Right renal pelvis (tissue), 4 donors: ENCODE results near the gene GALNT17. TPM values are rescaled to one million over a fixed set of nuclear protein-coding genes. Genes with fewer than 3 reads are reported as not detected.

ENCODE experiments used
- DNase-seq, 4 donors: peaks; one replicate each; pipeline ENCODE4 v3.0.0-alpha.2; 2013; ENCODE audit warnings: low read depth in 4 of 4, low spot score in 3 of 4, missing footprints in 1 of 4
- polyA plus RNA-seq, 4 donors: library from polyadenylated mRNA; unstranded; fragments of 120-200 nt; gene quantifications; one replicate each; pipeline ENCODE4 v1.2.1, GENCODE V29; 2013; ENCODE audit not compliant: insufficient read length in 4 of 4

Gene GALNT17
- polyA plus RNA-seq, 4 donors = 3.6 to 6.0 (median 4.4) TPM

- DNase-seq = no peak
Observed at GRCh38 chr7:71377062-71377461, 245.1 kb downstream of the GALNT17 start.

- DNase-seq = no peak
Observed at GRCh38 chr7:71377469-71377868, 245.5 kb downstream of the GALNT17 start.

DNA sequence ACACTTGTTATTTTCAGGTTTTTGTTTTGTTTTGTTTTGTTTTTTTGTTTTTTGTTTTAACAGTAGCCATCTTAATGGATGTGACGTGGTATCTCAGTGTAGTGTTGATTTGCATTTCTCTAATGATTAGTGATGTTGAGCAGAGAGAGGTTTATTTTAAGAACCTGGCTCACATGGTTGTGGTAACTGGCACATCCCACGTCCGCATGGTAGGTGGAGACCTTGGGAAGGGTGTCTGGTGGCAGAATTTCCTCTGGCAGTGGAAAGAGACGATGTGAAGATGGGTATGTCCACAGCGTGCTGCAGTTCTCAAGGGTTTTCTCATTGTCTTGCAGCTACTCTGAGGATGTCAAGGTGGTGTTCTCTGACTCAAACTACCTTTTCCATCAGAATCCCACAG, 252.2 kb downstream of the GALNT17 start:
- no peak for DNase-seq

DNA sequence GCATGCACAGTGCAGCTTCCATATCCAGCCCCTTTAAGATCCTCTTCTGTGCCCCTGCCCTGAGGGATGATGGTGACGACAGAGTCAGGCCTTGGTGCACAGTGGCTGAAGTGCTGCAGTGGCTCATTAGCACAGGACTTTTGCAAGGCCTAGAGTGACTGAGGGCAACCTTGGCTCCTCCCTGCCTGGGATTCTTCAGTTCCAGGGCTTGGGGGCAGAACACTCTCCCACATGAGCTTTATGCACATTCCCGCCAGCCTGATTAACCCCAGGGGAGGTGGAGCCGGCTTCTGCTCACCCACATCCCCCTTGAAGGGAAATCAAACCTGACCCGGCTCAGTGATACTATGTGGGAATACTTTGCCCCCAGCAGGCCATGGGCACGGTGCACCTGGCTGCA, 253.4 kb downstream of the GALNT17 start:
- no peak for DNase-seq

DNA sequence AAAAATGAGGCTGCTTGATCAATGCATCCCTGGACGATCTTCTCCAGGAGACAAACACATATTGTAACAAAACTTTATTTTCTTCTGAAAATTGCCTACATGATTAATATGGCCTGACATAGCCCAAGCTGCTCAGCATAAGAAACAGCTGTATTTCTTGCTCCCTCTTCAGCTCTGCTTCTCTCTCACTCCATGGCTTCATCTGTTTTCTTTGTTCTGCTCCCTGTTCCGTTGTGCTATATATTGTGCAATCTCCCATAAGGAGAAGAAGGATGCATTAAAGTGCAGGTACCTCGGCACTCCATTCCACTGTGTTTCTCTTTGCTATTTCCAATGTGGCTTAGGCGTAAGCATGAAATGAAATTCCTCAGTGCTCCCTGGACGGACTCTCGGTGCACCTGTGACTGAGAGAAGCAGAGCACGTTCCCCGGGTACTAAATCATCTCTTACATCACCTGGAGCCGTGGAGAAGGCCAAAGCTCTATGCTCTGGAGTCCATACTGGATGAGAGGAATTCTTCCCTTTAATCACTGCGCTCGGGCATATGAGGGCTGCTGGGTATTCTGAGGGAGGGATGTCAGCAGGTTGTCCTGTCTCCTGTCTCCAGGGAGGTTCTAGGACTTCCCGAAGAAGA, 254.3 kb downstream of the GALNT17 start:
- no peak for DNase-seq

DNA sequence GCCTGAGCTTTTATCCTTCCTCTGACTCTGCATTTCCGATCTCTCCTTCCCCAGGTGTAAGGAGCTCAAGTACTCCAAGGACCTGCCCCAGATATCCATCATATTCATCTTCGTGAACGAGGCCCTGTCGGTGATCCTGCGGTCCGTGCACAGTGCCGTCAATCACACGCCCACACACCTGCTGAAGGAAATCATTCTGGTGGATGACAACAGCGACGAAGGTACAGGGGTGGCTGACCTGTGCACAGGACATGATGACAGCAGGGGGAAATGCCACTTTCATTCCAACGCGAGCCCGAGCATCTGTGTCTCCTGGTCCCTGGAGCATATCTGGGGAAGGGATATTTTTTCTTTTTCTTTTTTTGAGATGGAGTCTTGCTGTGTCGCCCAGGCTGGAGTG, 256.2 kb downstream of the GALNT17 start:
- no peak for DNase-seq

GRCh38 chr7:71389976-71390375, 258.0 kb downstream of the GALNT17 start:
- no peak for DNase-seq

GRCh38 chr7:71393661-71394060, 261.7 kb downstream of the GALNT17 start:
- no peak for DNase-seq

- DNase-seq = no peak
Observed at GRCh38 chr7:71402684-71403083, 270.7 kb downstream of the GALNT17 start.

- no peak for DNase-seq
Observed at GRCh38 chr7:71403202-71403946, 271.4 kb downstream of the GALNT17 start.

DNA sequence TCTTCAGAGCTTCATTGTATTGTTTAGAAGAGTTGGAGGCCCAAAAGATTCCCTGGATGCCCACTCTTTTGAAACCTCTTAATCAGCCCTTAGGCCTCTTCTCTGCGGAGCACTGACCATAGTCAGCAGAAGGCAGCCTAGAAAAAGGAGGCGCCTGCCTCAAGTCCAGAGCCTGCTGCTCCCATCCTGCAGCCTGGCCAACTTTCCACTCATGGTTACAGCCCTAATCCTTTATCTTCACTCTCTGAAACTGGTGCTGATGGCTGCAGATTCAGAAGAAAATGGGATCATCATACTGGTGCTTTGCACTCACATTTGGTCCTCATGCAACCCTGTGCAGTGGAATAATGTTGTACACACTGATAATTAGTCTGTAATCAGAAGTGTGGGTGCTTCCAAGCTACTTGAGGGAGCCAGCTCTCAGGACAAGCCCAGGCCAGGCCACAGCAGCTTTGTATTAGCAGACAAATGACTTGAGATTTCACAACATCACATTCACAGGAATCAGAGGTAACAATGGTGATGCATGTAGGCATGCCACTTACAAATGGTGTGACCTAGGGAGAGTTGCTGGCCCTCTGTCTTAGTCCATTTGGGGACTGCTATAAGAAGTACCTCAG, 272.9 kb downstream of the GALNT17 start:
- no peak for DNase-seq

DNA sequence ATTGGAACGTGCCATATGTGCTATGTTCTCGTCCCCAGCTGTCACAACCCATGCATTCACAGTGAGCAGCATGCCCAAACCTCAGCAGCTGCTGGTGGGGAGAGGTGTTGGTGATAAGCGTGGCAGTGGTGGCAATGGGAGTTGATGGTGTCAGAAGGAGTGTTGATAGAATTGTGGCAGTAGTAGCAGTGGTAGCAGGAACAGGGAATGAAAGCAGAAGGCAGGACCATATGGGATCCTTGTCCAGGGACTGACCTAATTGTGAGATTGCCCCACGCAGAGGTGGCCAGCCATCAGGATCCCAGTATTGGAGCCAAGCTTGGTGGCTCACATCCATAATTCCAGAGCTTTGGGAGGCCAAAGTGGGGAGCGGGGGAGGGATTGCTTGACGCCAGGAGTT, 276.3 kb downstream of the GALNT17 start:
- DNase-seq = no peak

DNA sequence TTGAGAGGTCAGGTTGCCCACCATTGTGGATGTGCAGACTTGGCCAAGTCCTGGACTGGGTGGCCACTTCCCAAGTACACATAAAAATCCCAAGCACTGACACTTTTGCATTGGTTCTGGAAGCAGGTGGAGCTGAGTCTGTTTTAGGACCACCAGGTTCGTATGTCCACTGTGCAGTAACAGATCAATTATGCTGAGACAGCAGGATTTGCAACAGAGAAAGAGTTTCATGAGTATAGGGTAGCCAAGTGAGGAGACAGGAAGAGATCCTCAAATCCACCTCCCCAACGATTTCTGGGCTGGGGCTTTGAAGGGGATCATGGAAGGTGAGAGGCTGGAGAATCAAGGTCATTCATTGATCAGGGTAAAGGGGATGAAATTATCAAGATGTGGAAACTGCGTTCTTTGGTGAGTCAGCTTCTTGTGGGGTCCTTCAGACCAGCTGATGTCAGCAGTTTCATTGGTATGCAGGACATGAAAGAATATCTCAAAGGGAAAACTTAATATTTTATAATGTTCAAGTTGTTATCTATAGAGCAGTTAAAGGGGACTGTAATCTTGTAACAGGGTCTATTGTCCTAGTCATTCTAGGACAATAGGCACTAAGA, 277.7 kb downstream of the GALNT17 start:
- no peak for DNase-seq

- DNase-seq = no peak
Observed at GRCh38 chr7:71411475-71411874, 279.5 kb downstream of the GALNT17 start.

DNA sequence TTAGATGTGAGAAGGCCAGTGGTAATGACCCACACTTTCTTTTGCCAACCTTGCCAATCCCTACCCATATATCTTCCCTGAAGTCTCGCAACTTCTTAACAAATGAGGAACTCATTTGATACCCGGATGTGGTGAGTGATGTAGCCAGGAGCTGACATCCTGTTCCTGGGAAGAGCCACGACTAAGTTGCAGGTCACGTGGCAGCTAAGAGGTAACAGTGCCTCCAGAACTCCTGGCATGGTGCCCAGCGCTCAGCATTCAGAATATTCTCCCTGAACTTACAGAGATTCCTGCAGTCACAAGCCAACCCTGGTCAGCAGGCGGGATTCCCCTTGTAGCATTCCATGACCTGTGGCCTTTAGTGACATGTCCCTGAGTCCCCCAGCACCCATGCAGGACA, 282.5 kb downstream of the GALNT17 start:
- DNase-seq = no peak

DNA sequence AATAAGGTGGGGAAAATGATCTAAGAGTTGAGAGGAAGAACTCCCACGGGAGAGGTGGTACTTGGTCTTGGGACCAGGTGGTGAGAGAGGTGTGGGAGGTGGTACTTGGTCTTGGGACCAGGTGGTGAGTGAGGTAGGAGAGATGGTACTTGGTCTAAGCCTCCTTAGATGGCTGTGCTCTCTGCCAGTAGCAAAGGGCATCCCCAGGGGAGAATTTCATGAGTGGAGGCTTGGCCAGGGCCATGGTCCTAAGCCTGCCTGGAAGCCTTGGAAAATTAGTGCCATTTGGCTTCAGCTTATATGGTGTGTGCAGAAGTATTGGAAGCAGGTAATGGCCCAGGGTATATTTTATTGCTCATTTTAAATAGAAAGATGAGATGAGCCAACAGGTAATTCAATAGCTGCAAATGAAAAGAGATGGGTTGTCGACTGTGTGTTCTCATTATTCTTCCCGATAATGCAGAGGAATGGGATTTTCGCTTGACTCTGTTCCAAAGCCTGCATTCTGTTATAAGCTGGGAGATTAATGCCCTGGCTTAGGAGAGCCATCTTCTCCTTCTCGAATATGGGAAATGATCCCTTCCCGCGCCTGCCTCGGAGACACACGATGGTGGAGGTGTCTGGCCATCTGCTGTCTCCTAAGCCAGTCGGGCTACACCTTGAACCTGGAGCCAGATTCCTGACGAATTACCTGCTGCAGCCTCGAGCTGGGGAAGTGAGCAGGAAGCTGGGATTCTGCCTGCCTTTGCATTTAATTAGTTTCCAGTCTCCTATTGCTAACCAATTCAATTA, 287.8 kb downstream of the GALNT17 start:
- DNase-seq = no peak

DNA sequence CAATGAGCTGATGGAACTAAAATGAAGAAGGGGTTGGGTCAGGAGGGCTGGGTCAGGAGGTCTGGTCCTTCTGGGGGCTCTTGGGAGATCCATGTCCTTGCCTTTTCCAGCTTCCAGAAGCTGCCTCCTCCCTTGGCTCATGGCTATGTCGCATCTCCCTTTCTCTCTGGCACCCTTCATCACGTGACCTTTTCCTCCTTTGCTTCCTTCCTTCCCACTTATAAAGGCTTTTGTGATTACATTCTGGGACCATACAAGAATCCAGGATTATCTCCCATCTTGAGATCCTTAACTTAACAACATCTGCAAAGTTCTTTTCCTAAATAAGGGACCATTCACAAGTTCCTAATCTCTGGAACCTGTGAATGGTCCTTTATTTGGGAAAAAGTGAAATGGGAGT, 290.2 kb downstream of the GALNT17 start:
- no peak for DNase-seq

- no peak for DNase-seq
Observed at GRCh38 chr7:71424166-71425035, 292.5 kb downstream of the GALNT17 start.

- no peak for DNase-seq
Observed at GRCh38 chr7:71429083-71429482, 297.1 kb downstream of the GALNT17 start.

GRCh38 chr7:71430246-71430645, 298.3 kb downstream of the GALNT17 start:
- no peak for DNase-seq
